Measurements from ENCODE around the gene RBM33. TPM values are rescaled to one million over a fixed set of nuclear protein-coding genes. Genes with fewer than 3 reads are reported as not detected.

Gene RBM33
- total and polyA plus RNA-seq, 9 of the 15 experiments (the other 6 are each of a cell fraction or from before 2014, with no cell fraction given) = 4.4 to 80.7 (median 27.3) TPM

GRCh38 chr7:155808549-155809331, 164.3 kb downstream of the RBM33 start:
- Histone ChIP-seq H3K9me1 (ENCODE audit: control insufficient read depth, insufficient read depth, low read length) (no peaks in the 10 kb centered on the region), H3K36me3 (ENCODE audit: control insufficient read depth, insufficient read depth, low read length) (no peaks in the 10 kb centered on the region), H3K27ac (ENCODE audit: extremely low read depth, low read depth, low read length) (no peak overlapping the region), H2AFZ (ENCODE audit: low read depth, low read length) (no peak overlapping the region), H3K9me3 (replicated peaks; ENCODE audit: control insufficient read depth, insufficient read depth, low read depth, low read length) (no peaks in the 10 kb centered on the region), H3K4me3 (no peak overlapping the region), H3K4me1 (replicated peaks in 1 of 2; ENCODE audit: control insufficient read depth in 2 of 2, insufficient read depth in 2 of 2, low read length in 2 of 2) (peaks cover 0 to 47% of the 10 kb centered on the region in 2 experiments; a peak in 2 of 5 replicates), H3K9ac (ENCODE audit: insufficient read depth in 1 of 2, low read depth in 2 of 2, low read length in 2 of 2) (no peak overlapping the region), H4K20me1 (replicated peaks; ENCODE audit: control insufficient read depth, insufficient read depth, low read length) (peaks cover 24% of the 10 kb centered on the region), H3K79me2 (ENCODE audit: control insufficient read depth, insufficient read depth, low read length) (no peaks in the 10 kb centered on the region), H3K27me3 (ENCODE audit: control insufficient read depth in 2 of 2, insufficient read depth in 2 of 2, low read length in 2 of 2) (peaks cover 59 to 87% of the 10 kb centered on the region in 2 experiments), H3K4me2 (ENCODE audit: insufficient read depth, low read length) (no peak overlapping the region)
- in situ Hi-C loops (cut with MboI) (loop anchor here (10.0 kb wide), 1 partner anchor 1466 kb away; no protein-coding TSS in a partner anchor), intact Hi-C loops (cut with micrococcal nuclease) (loop anchor here (10.0 kb wide), 1 partner anchor 836 kb away; the partner anchor contains the start of gene RNF32)
- ATAC-seq (no peak), FAIRE-seq (no peak), DNase-seq (ENCODE audit: extremely low read depth in 1 of 4, low spot score in 3 of 4) (no peak)
- WGBS (ENCODE audit: insufficient coverage, low coverage, missing lambda C conversion rate) = 16% methylated on average over 60 of the region's 64 CpGs
- TF ChIP-seq SIRT6 (IDR thresholded peaks at IDR 0.05; ENCODE audit: low read depth, low read length) = no peak
- TF ChIP-seq FOXK2 (conservative IDR thresholded peaks at IDR 0.05 in 1 of 2, IDR thresholded peaks at IDR 0.05 in 1 of 2; ENCODE audit: low read depth in 2 of 2) = no peak
- TF ChIP-seq FIP1L1 (IDR thresholded peaks at IDR 0.05; ENCODE audit: low read depth, low read length, poor library complexity, severe bottlenecking) = peak; percentile 54
- TF ChIP-seq ZNF407 (IDR thresholded peaks at IDR 0.05; ENCODE audit: low read depth) = no peak
- TF ChIP-seq ZNF23 (CRISPR knock-in tag; IDR thresholded peaks at IDR 0.05) = no peak
- no peak for TF ChIP-seq CCNT2 (IDR thresholded peaks at IDR 0.05; ENCODE audit: borderline replicate concordance, extremely low read depth, insufficient read length, low read depth, low read length)
- ChIA-PET CTCF (ENCODE audit: low intra/inter-chr PET ratio) (no interaction called here), POLR2A (interaction anchor here (0.6 to 1.5 kb wide), 2 partner anchors 10 to 37 kb away, joined by 3 to 4 read pairs; no protein-coding TSS in a partner anchor)
- no TSS peak for BruUV-seq (replicated peaks)

All from K562 (cell line).